GM10266 (cell line): ENCODE measurements around the gene CD36.

Experiments
- DNase-seq: peaks from one replicate; pipeline ENCODE4 v3.0.0; 2012; ENCODE audit errors: extremely low spot score
- CTCF ChIP-seq: IDR thresholded peaks from 2 replicates; pipeline ENCODE4 v1.5.1; 2012; ENCODE audit warnings: mild to moderate bottlenecking, low read depth; ENCODE audit not compliant: control insufficient read depth, insufficient read depth; ENCODE audit errors: missing control alignments

The CD36 gene

DNA sequence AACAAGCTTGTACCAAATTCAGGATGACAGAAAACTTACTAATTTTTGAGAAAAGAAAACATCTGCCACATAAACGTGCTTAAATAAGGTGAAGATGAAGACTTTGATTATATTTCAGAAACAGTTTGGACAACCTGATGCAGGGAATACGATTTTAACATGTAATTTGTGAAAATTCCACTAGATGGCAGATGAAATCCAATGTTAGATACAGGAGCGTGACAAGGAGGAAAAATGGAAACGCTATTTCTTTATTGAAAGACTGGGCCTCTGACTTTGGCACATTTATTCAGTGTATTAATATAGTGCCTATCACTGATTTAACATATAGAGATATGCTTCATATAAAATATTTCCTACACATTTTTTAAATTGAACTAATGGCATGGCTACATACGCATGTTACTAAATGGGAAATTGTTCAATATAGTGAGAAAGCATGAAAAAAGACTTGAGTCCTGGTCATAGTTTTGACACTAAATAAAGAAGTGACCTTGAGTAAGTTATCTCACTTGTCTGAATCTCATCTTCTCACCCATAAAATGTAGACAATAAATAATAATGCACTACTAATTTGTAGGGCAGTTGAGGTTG lies 60.7 kb downstream of the CD36 start:
- DNase-seq = peak; percentile 5
- peak; percentile 54 for TF ChIP-seq CTCF

- DNase-seq = no peak
- TF ChIP-seq CTCF = no peak
Measured at GRCh38 chr7:80699721-80700256, 61.3 kb downstream of the CD36 start.

DNA sequence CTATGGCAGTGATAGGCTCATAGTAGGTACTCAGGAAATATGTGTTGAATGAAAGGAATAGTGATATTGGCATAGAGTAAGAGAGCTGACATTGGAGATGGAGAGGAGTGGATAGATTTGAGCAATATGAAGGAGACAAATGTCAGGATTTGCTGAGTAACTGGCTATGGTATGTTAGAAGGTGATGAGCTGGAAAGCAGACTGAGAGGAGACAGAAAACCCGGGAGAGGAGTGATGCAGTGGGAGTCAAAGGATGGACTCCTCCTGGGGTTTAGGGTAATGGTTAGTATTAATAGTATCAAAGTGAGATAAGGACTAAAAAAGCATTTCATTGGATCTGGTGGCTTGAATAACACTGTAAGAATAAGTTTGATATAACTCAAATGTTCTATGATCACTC lies 64.8 kb downstream of the CD36 start:
- no peak for DNase-seq
- no peak for TF ChIP-seq CTCF

DNA sequence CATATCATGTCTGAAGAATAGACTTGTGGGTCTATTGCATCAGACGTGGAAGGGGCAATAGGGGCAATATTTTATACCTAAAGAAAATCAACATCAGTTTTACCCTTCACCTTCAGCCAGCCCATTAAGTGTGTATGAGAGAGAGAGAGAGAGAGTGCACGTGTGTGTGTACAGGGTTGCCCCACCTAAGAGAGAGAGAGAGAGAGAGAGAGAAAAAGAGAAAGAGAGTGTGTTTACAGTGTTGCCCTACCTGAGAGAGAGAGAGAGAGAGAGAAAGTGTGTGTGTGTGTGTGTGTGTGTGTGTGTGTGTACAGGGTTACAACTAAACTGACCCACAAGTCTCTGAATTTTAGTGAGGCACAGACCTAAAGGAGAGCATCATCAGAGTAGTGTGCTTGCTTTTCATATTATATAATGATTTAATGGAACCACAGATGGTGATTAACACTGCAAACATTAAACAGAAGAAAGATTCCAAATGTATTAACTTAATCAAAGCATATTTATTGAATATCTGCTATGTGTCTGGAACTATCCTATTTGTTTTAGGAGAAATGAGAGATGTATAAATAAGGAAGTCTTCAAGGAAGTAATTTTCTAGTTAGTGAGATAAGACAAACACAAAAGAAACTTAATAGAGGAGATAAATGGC lies 66.8 kb downstream of the CD36 start:
- DNase-seq = no peak
- TF ChIP-seq CTCF = no peak

DNA sequence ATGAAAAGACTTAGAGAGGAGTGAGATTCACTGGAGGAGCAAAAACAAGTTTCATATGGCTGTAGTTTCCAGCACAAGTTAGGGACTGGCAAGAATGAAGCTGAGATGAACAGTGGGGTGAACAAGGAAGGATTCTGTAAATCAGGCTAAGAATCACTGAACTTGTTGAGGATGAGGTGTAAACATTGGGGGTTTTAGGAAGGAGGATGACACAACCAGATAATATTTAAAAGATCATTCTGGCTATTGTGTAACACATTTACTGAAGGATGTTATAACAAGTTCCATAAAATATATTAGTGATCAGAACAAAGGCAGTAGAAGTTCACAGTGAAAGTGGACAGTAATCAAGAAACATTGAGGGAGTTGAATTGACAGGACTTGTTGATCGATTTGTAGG lies 68.9 kb downstream of the CD36 start:
- DNase-seq = no peak
- no peak for TF ChIP-seq CTCF

DNA sequence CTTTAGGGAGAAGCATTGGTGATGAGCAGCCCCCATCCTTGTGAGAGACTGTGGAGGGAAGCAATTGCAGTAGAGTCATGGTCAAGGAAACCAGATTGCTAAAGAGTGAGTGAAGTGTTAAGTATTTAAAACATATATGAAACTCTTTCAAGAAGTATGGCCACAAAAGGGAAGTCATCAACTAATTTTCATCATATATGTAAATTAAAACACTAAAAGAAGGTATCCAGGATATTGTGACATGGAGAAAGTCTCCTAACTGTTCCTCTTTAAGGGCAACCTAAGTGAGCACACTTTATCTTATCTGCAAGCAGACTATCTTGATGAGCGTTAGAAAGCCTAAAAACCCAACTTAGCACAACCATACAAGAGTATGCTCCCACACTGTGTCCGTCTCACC lies 69.7 kb downstream of the CD36 start:
- DNase-seq = no peak

More for the DNA sequence above, 69.7 kb downstream of the CD36 start:
- TF ChIP-seq CTCF = no peak
